SK-N-SH (cell line): Measurements from ENCODE around the gene CETN3. TPM values are rescaled to one million over a fixed set of nuclear protein-coding genes. Genes with fewer than 3 reads are reported as not detected.

Experiments
- CTCF ChIA-PET: fragments of 300-600, 350-600 bp; formaldehyde crosslinking; extraction: SDS; loops from one replicate; lab custom pipeline; 2021; lab: Yijun Ruan, JAX
- POLR2A ChIA-PET: fragments of 350-600 bp; sonication (Branson Sonifier 250); formaldehyde crosslinking; extraction: SDS; loops from one replicate; lab custom pipeline; 2020; ENCODE audit warnings: antibody characterized with exemption, inconsistent platforms; lab: Yijun Ruan, JAX
- DNase-seq: peaks from one replicate; pipeline ENCODE4 v3.0.0; 2012
- H2AFZ ChIP-seq: fragments of 200-600 bp; sonication (generic); 2 replicates; pipeline ENCODE4 v1.8.1; 2016; ENCODE audit warnings: antibody characterized with exemption, mild to moderate bottlenecking, low read depth
- H3F3A ChIP-seq: fragments of 200-600 bp; sonication (generic); replicated peaks from 2 replicates; pipeline ENCODE3; 2016; ENCODE audit warnings: antibody characterized with exemption, mild to moderate bottlenecking; ENCODE audit not compliant: insufficient read depth
- H3K27ac ChIP-seq, 2 experiments: fragments of 200-500 bp in 1 of 2; fragments of 200-600 bp in 1 of 2; sonication (Bioruptor generic) in 1 of 2; sonication (generic), shearing (Covaris generic) in 1 of 2; 2 replicates each; pipeline versions ENCODE4 v1.5.1 to v1.6.1; 2014 to 2016; ENCODE audit warnings: low read depth in 2 of 2, inconsistent platforms in 1 of 2, low read length in 1 of 2, mild to moderate bottlenecking in 1 of 2, mixed read lengths in 1 of 2
- H3K27me3 ChIP-seq: fragments of 200-600 bp; sonication (generic), shearing (Covaris generic); 2 replicates; pipeline ENCODE4 v1.6.1; 2016; ENCODE audit warnings: mixed run types; ENCODE audit not compliant: insufficient read depth
- H3K36me3 ChIP-seq, 2 experiments: fragments of 200-500 bp in 1 of 2; fragments of 200-600 bp in 1 of 2; sonication (Bioruptor generic) in 1 of 2; sonication (generic) in 1 of 2; replicated peaks in 1 of 2; 2 replicates each; pipeline versions ENCODE3 to v1.5.1; 2014 to 2016; ENCODE audit warnings: low read length in 1 of 2, mild to moderate bottlenecking in 1 of 2; ENCODE audit not compliant: insufficient read depth in 2 of 2, control insufficient read depth in 1 of 2
- H3K4me1 ChIP-seq, 2 experiments: fragments of 200-500 bp in 1 of 2; fragments of 200-600 bp in 1 of 2; sonication (Bioruptor generic) in 1 of 2; sonication (generic), shearing (Covaris generic) in 1 of 2; 2 replicates each; pipeline versions ENCODE4 v1.5.1 to v1.6.1; 2014 to 2016; ENCODE audit warnings: low read depth in 1 of 2, low read length in 1 of 2, mixed run types in 1 of 2; ENCODE audit not compliant: insufficient read depth in 2 of 2, control insufficient read depth in 1 of 2
- H3K4me2 ChIP-seq: fragments of 200-600 bp; sonication (generic), shearing (Covaris generic); 2 replicates; pipeline ENCODE4 v1.6.1; 2017; ENCODE audit warnings: mixed run types
- H3K4me3 ChIP-seq, 2 experiments: fragments of 200-500 bp in 1 of 2; fragments of 200-600 bp in 1 of 2; sonication (Bioruptor generic) in 1 of 2; sonication (generic), shearing (Covaris generic) in 1 of 2; 2 replicates each; pipeline versions ENCODE4 v1.5.1 to v1.8.1; 2014 to 2016; ENCODE audit warnings: low read depth in 2 of 2, inconsistent platforms in 1 of 2, low read length in 1 of 2, mild to moderate bottlenecking in 1 of 2, mixed read lengths in 1 of 2, moderate library complexity in 1 of 2
- H3K79me2 ChIP-seq: fragments of 200-600 bp; sonication (generic); 2 replicates; pipeline ENCODE4 v1.8.1; 2017; ENCODE audit warnings: mild to moderate bottlenecking; ENCODE audit not compliant: insufficient read depth
- H3K9ac ChIP-seq: fragments of 200-600 bp; sonication (generic); 2 replicates; pipeline ENCODE4 v1.6.1; 2017; ENCODE audit warnings: mixed run types
- H3K9me2 ChIP-seq: fragments of 200-600 bp; sonication (generic); 2 replicates; pipeline ENCODE4 v1.6.1; 2017; ENCODE audit warnings: mixed run types
- H3K9me3 ChIP-seq: fragments of 200-600 bp; sonication (generic); 2 replicates; pipeline ENCODE4 v1.6.1; 2017; ENCODE audit warnings: mixed run types, mild to moderate bottlenecking, moderate library complexity
- H4K20me1 ChIP-seq: fragments of 200-600 bp; sonication (generic); 2 replicates; pipeline ENCODE4 v1.6.1; 2017; ENCODE audit warnings: mild to moderate bottlenecking, mixed run types; ENCODE audit not compliant: insufficient read depth
- CHD2 ChIP-seq: fragments of 150-350 bp; IDR thresholded peaks from 2 replicates; pipeline ENCODE4 v1.6.1; 2018; ENCODE audit warnings: low read length; ENCODE audit not compliant: partially characterized antibody
- ELF1 ChIP-seq: IDR thresholded peaks from 2 replicates; pipeline ENCODE4 v1.4.0; 2012
- EP300 ChIP-seq, 2 experiments: IDR thresholded peaks; 2 replicates each; pipeline versions ENCODE4 v1.4.0 to v1.6.1; 2012; ENCODE audit warnings: borderline replicate concordance in 1 of 2, low read depth in 1 of 2, low read length in 1 of 2
- EZH2phosphoT487 ChIP-seq: fragments of 200-600 bp; sonication (generic); IDR thresholded peaks from 2 replicates; pipeline ENCODE4 v1.6.1; 2017; ENCODE audit warnings: low read depth, mixed run types, mild to moderate bottlenecking, antibody characterized with exemption, moderate library complexity, borderline replicate concordance
- FOSL2 ChIP-seq: IDR thresholded peaks from 2 replicates; pipeline ENCODE4 v1.4.0; 2012; ENCODE audit warnings: low read depth, mild to moderate bottlenecking, moderate library complexity, borderline replicate concordance
- GABPA ChIP-seq: IDR thresholded peaks from 2 replicates; pipeline ENCODE4 v1.4.0; 2012; ENCODE audit warnings: low read depth, mild to moderate bottlenecking
- GATA2 ChIP-seq: sonication (generic); formaldehyde crosslinking; IDR thresholded peaks from 2 replicates; pipeline ENCODE4 v1.5.0; 2020; ENCODE audit warnings: mild to moderate bottlenecking, missing genetic modification reagents
- JUND ChIP-seq: IDR thresholded peaks from 2 replicates; pipeline ENCODE4 v1.4.0; 2012
- MEF2A ChIP-seq: IDR thresholded peaks from 2 replicates; pipeline ENCODE4 v1.4.0; 2012; ENCODE audit warnings: low read depth, borderline replicate concordance
- MXI1 ChIP-seq: IDR thresholded peaks from 2 replicates; pipeline ENCODE4 v1.6.1; 2012; ENCODE audit warnings: mild to moderate bottlenecking, low read depth, low read length, improper control_type of control experiment
- NFIC ChIP-seq: IDR thresholded peaks from 2 replicates; pipeline ENCODE4 v1.4.0; 2012; ENCODE audit warnings: borderline replicate concordance
- POLR2AphosphoS5 ChIP-seq: IDR thresholded peaks from 2 replicates; pipeline ENCODE4 v1.6.1; 2012; ENCODE audit warnings: low read depth, low read length
- RCOR1 ChIP-seq: fragments of 150-350 bp; IDR thresholded peaks from 2 replicates; pipeline ENCODE4 v1.6.1; 2017; ENCODE audit warnings: antibody characterized with exemption, low read length
- RXRA ChIP-seq: IDR thresholded peaks from 2 replicates; pipeline ENCODE4 v1.4.0; 2012; ENCODE audit warnings: low read depth, mild to moderate bottlenecking, borderline replicate concordance
- SIN3A ChIP-seq: IDR thresholded peaks from 2 replicates; pipeline ENCODE4 v1.6.1; 2012; ENCODE audit warnings: low read depth, mild to moderate bottlenecking, low read length, moderate library complexity, borderline replicate concordance
- TCF12 ChIP-seq: IDR thresholded peaks from 2 replicates; pipeline ENCODE4 v1.4.0; 2012
- YY1 ChIP-seq: IDR thresholded peaks from 2 replicates; pipeline ENCODE4 v1.4.0; 2012; ENCODE audit warnings: low read depth, mild to moderate bottlenecking
- WGBS: methylation state at CpG from one replicate; pipeline ENCODE4 v1.1.6; 2017; ENCODE audit warnings: low lambda C conversion rate; 5-methylcytosine and 5-hydroxymethylcytosine counted together
- polyA plus RNA-seq, 3 experiments: library from polyadenylated mRNA; depleted of rRNA; stranded (reverse); fragments of >200 nt; gene quantifications; 2 replicates each; pipeline ENCODE4 v1.2.3, GENCODE V29; 2012
- TF ChIP-seq, protein P1 (sequence below): fragments of 150-350 bp; IDR thresholded peaks from 2 replicates; pipeline ENCODE4 v1.6.1; 2017; ENCODE audit warnings: antibody characterized with exemption, low read length, low read depth, borderline replicate concordance
- TF ChIP-seq, protein P2 (sequence below): IDR thresholded peaks from 2 replicates; pipeline ENCODE4 v1.4.0; 2012; ENCODE audit warnings: low read depth
- TF ChIP-seq, protein P3 (sequence below): fragments of 150-350 bp; IDR thresholded peaks from 2 replicates; pipeline ENCODE4 v1.6.1; 2016; ENCODE audit warnings: mild to moderate bottlenecking, low read depth, low read length
- TF ChIP-seq, protein P4 (sequence below): IDR thresholded peaks from 2 replicates; pipeline ENCODE4 v1.6.1; 2012; ENCODE audit warnings: mild to moderate bottlenecking, low read depth, low read length, moderate library complexity
- TF ChIP-seq, protein P5 (sequence below): fragments of 200-600 bp; sonication (generic); IDR thresholded peaks from 2 replicates; pipeline ENCODE4 v1.6.1; 2017; ENCODE audit warnings: antibody characterized with exemption, mild to moderate bottlenecking, moderate library complexity
- TF ChIP-seq, protein P6 (sequence below): IDR thresholded peaks from 2 replicates; pipeline ENCODE4 v1.4.0; 2012; ENCODE audit warnings: low read depth, borderline replicate concordance

Gene CETN3
- polyA plus RNA-seq (2012; rRNA removed) = 3.6 and 4.6 TPM in 2 replicates
- polyA plus RNA-seq (2012; cell fraction: cytosol; rRNA removed) = 5.8 and 15.9 TPM in 2 replicates
- 1.0 and 3.1 TPM in 2 replicates for polyA plus RNA-seq (2012; cell fraction: nucleus; rRNA removed)

DNA sequence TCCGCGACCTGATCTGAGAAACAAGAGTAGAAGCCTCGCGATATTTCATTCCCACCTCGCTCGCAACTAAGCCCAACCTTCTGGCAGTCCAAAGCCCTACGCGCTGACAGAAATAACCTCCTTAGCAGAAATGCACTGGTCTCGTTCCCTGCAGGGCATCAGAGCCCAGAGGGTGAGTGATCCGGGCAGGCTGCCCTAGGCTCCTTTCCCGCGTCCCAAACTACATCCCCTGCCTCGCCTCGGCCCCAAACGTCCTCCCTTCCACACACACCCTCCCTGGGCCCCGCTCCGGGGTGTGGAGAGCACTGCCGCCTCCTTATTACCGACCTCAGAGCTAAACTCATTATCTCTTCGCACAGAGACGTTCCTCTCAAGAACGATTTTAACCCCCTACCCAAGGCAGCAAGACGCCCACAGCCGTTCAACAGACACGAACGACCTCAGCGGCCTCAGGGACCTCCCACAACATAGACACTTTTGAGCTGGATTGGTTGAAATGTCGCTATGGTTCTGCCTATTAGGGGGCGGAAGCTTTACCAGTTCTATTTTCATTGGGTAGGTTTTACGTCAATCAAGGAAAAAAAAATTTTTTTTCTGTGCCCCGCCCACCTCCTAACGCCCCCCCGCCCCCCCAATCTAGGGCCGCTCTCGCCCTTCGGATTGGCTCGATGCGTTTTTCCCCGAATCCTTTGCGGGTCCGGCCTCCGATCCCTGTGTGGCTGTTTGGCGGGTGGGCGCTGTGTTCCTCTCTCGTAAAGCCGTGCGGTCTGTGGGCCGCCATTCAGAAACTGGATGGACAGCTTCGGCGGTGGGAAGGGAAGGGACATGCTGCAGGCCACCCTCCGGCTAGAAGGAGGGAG is at the start of gene CETN3:
Gene CETN3, minus strand, starts transcription at position 439 of the 860 bp plus-strand sequence. Its CDS starts 95 bp downstream, at position 344.
- peaks cover 21 to 22% of the 10 kb centered on the region in 2 experiments for H3K36me3 ChIP-seq
- DNase-seq = peak; percentile 85
- under 1% methylated on average over 47 of the region's 51 CpGs for WGBS
- H3K9me3 ChIP-seq = no peaks in the 10 kb centered on the region
- peaks cover 23% of the 10 kb centered on the region; the same call in 1 of the 2 replicates for H3K79me2 ChIP-seq
- no peaks in the 10 kb centered on the region for H3K27me3 ChIP-seq
- H3K9ac ChIP-seq = peak within 1 kb of the TSS; percentile 91
- POLR2A ChIA-PET = interaction anchor here (0.6 to 1.6 kb wide), 3 partner anchors 17 to 119 kb away, joined by 3 to 6 read pairs (median 4); partner anchors contain the start of genes MBLAC2 and POLR3G
- H4K20me1 ChIP-seq = no peaks in the 10 kb centered on the region
- H2AFZ ChIP-seq = peak within 1 kb of the TSS; percentile 97
- H3K4me3 ChIP-seq = peak within 1 kb of the TSS; percentile 87 to 99
- CTCF ChIA-PET = interaction anchor here (1.0 to 2.6 kb wide), 12 partner anchors 12 to 1683 kb away, joined by 3 to 14 read pairs (median 4); partner anchors contain the start of genes ADGRV1, LYSMD3 and POLR3G
- H3K9me2 ChIP-seq = no peaks in the 10 kb centered on the region; the same call in 1 of the 2 replicates
- peaks cover 10% of the 10 kb centered on the region for H3F3A ChIP-seq
- H3K27ac ChIP-seq = peak within 1 kb of the TSS; percentile 95 to 99
- peak within 1 kb of the TSS; percentile 95 for H3K4me2 ChIP-seq
- peaks cover 3 to 20% of the 10 kb centered on the region in 2 experiments; a peak in 2 of 4 replicates for H3K4me1 ChIP-seq
- peak; percentile 92 for TF ChIP-seq POLR2AphosphoS5
- TF ChIP-seq FOSL2 = no peak
- no peak for TF ChIP-seq MEF2A
- no peak for TF ChIP-seq RXRA
- no peak; the same call in 1 of the 2 replicates for TF ChIP-seq RCOR1
- TF ChIP-seq, protein P1, sequence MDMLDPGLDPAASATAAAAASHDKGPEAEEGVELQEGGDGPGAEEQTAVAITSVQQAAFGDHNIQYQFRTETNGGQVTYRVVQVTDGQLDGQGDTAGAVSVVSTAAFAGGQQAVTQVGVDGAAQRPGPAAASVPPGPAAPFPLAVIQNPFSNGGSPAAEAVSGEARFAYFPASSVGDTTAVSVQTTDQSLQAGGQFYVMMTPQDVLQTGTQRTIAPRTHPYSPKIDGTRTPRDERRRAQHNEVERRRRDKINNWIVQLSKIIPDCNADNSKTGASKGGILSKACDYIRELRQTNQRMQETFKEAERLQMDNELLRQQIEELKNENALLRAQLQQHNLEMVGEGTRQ = no peak
- TF ChIP-seq EZH2phosphoT487 = no peak
- peak in 1 of 2 experiments; percentile 11; a peak in 1 of 4 replicates for TF ChIP-seq EP300 (IDR thresholded peaks at IDR 0.05; ENCODE audit: borderline replicate concordance in 1 of 2, low read depth in 1 of 2, low read length in 1 of 2)
- no peak for TF ChIP-seq GATA2 (CRISPR knock-in tag)
- TF ChIP-seq, protein P2, sequence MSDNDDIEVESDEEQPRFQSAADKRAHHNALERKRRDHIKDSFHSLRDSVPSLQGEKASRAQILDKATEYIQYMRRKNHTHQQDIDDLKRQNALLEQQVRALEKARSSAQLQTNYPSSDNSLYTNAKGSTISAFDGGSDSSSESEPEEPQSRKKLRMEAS = peak; percentile 92
- no peak for TF ChIP-seq JUND
- TF ChIP-seq, protein P3, sequence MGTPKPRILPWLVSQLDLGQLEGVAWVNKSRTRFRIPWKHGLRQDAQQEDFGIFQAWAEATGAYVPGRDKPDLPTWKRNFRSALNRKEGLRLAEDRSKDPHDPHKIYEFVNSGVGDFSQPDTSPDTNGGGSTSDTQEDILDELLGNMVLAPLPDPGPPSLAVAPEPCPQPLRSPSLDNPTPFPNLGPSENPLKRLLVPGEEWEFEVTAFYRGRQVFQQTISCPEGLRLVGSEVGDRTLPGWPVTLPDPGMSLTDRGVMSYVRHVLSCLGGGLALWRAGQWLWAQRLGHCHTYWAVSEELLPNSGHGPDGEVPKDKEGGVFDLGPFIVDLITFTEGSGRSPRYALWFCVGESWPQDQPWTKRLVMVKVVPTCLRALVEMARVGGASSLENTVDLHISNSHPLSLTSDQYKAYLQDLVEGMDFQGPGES = peak; percentile 62; the same call in 1 of the 2 replicates
- TF ChIP-seq SIN3A = peak; percentile 78; the same call in 1 of the 2 replicates
- TF ChIP-seq, protein P4, sequence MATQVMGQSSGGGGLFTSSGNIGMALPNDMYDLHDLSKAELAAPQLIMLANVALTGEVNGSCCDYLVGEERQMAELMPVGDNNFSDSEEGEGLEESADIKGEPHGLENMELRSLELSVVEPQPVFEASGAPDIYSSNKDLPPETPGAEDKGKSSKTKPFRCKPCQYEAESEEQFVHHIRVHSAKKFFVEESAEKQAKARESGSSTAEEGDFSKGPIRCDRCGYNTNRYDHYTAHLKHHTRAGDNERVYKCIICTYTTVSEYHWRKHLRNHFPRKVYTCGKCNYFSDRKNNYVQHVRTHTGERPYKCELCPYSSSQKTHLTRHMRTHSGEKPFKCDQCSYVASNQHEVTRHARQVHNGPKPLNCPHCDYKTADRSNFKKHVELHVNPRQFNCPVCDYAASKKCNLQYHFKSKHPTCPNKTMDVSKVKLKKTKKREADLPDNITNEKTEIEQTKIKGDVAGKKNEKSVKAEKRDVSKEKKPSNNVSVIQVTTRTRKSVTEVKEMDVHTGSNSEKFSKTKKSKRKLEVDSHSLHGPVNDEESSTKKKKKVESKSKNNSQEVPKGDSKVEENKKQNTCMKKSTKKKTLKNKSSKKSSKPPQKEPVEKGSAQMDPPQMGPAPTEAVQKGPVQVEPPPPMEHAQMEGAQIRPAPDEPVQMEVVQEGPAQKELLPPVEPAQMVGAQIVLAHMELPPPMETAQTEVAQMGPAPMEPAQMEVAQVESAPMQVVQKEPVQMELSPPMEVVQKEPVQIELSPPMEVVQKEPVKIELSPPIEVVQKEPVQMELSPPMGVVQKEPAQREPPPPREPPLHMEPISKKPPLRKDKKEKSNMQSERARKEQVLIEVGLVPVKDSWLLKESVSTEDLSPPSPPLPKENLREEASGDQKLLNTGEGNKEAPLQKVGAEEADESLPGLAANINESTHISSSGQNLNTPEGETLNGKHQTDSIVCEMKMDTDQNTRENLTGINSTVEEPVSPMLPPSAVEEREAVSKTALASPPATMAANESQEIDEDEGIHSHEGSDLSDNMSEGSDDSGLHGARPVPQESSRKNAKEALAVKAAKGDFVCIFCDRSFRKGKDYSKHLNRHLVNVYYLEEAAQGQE = 0 out of 2 replicates have a peak, but pooled peaks have one; percentile 51
- no peak for TF ChIP-seq NFIC
- TF ChIP-seq CHD2 = peak; percentile 98
- TF ChIP-seq TCF12 = no peak
- TF ChIP-seq, protein P5, sequence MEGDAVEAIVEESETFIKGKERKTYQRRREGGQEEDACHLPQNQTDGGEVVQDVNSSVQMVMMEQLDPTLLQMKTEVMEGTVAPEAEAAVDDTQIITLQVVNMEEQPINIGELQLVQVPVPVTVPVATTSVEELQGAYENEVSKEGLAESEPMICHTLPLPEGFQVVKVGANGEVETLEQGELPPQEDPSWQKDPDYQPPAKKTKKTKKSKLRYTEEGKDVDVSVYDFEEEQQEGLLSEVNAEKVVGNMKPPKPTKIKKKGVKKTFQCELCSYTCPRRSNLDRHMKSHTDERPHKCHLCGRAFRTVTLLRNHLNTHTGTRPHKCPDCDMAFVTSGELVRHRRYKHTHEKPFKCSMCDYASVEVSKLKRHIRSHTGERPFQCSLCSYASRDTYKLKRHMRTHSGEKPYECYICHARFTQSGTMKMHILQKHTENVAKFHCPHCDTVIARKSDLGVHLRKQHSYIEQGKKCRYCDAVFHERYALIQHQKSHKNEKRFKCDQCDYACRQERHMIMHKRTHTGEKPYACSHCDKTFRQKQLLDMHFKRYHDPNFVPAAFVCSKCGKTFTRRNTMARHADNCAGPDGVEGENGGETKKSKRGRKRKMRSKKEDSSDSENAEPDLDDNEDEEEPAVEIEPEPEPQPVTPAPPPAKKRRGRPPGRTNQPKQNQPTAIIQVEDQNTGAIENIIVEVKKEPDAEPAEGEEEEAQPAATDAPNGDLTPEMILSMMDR = no peak
- TF ChIP-seq MXI1 = peak; percentile 84
- TF ChIP-seq, protein P6, sequence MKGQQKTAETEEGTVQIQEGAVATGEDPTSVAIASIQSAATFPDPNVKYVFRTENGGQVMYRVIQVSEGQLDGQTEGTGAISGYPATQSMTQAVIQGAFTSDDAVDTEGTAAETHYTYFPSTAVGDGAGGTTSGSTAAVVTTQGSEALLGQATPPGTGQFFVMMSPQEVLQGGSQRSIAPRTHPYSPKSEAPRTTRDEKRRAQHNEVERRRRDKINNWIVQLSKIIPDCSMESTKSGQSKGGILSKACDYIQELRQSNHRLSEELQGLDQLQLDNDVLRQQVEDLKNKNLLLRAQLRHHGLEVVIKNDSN = no peak
- TF ChIP-seq ELF1 = no peak
- peak; percentile 86 for TF ChIP-seq YY1
- TF ChIP-seq GABPA = no peak
